Skeletal muscle satellite cell (primary cell): ENCODE measurements around the gene UNC5A.

Experiments used
- H3K27me3 ChIP-seq: 2 replicates; pipeline ENCODE4 v1.7.0; 2013; ENCODE audit warnings: low read length; ENCODE audit not compliant: control insufficient read depth, insufficient read depth
- H3K36me3 ChIP-seq: 2 replicates; pipeline ENCODE4 v1.7.0; 2013; ENCODE audit warnings: mild to moderate bottlenecking, control low read depth, low read length; ENCODE audit not compliant: insufficient read depth
- H3K4me1 ChIP-seq: 2 replicates; pipeline ENCODE4 v1.7.0; 2013; ENCODE audit warnings: low read length; ENCODE audit not compliant: control insufficient read depth, insufficient read depth
- H3K4me2 ChIP-seq: 2 replicates; pipeline ENCODE4 v1.7.0; 2013; ENCODE audit warnings: mild to moderate bottlenecking, low read length
- H3K4me3 ChIP-seq: 2 replicates; pipeline ENCODE4 v1.7.0; 2013; ENCODE audit warnings: low read length
- H3K9ac ChIP-seq: 2 replicates; pipeline ENCODE4 v1.7.0; 2013; ENCODE audit warnings: mild to moderate bottlenecking, low read depth, low read length, moderate library complexity
- H3K9me3 ChIP-seq: replicated peaks from 2 replicates; pipeline ENCODE4 v1.7.0; 2013; ENCODE audit warnings: mild to moderate bottlenecking, control low read depth, low read length

Gene UNC5A

DNA sequence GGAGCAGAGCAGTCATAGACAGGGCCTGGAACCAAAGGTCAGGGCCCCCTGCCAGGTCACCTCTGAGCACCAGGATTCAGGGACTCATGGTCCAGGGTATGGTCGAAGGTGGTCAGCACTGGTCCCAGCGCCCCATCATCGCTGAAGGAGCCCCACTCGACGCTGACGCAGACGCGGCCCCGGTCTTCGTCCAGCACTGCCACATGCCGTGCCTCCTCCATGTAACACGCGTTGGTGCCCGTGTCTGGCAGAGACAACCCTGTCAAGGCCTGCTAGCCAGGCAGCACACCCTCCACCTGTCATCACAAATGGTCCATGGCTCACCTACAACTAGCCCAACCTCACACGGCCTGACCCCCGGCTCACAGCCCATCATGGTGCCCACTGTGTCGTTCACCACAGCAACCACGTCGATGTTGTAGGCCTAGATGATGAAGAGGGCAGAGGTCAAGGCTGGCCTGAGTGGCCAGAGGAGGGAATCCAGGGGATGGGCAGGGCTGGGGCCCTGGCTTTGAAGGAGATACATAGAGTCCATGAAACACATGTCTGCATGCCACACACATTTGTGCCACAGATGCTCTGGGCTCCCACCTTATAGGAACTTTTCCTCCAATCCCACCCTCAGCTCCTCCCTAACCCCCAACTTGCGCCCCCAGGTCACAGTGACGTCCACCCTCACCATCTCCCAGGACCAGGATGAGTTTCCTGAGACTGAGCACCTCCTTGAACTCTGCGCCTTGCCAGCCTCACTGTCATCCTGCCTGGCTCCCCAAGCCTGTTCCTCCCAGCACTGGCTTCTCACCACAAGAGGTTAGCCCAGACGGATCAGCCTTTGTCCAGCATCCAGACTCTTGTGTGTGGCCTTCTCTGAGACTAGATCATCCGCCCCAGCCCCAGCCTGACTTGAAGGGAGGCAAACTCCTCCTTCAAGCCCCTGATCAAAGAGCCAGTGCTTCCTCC lies 79.2 kb downstream of the UNC5A start:
- H3K4me1 ChIP-seq: no peaks in the 10 kb centered on the region
- no peak overlapping the region for H3K9ac ChIP-seq
- no peak overlapping the region for H3K4me3 ChIP-seq

DNA sequence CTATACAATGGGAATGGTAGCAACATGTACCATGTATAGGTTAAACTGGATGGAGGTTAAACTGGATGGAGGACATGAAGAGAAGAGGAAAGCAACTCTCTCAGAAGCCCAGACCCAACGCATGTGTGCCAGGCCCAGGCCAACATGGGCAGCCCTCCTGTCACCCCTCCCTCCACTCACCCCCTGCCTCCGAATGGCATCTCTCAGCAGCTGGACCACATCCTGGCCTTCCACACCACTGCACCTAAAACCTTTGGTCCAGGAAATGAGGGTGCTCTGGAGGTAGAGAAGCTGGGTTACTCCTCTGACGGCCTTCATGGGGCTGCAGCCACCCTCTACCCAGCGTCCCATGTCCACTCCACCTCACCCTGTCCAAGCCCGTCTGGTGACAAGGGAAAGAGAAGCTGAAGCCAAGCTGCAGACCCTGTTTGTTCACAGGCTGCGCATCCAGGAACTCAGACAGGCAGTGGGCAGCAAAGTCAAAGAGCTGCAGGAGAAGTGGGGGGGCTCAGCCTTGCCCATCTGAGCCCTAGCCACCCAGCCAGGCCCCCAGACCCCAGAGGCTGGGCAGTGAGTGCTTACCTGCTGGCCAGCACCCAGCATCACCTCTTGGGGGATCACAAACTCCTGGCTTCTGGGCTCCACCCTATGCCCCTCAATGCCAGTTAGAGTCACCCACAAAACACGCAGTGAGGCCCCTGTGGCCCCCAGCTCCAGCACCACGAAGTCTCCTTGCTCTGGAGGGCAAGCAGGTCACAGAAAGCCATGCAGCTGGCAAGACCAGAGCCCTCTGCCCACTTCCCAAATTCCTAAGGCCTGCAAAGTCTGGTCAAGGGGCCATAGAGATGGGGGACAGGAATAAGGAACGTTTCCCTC lies 80.3 kb downstream of the UNC5A start:
- no peak overlapping the region for H3K4me2 ChIP-seq
- H3K27me3 ChIP-seq: peaks cover 30% of the 10 kb centered on the region
- no peak overlapping the region for H3K9ac ChIP-seq
- no peaks in the 10 kb centered on the region for H3K9me3 ChIP-seq
- H3K4me3 ChIP-seq: no peak overlapping the region
- H3K36me3 ChIP-seq: no peaks in the 10 kb centered on the region
- H3K4me1 ChIP-seq: no peaks in the 10 kb centered on the region

More for the DNA sequence above, 79.2 kb downstream of the UNC5A start:
- Histone ChIP-seq H3K36me3 (no peaks in the 10 kb centered on the region), H3K4me2 (no peak overlapping the region), H3K27me3 (peaks cover 34% of the 10 kb centered on the region), H3K9me3 (no peaks in the 10 kb centered on the region)

DNA sequence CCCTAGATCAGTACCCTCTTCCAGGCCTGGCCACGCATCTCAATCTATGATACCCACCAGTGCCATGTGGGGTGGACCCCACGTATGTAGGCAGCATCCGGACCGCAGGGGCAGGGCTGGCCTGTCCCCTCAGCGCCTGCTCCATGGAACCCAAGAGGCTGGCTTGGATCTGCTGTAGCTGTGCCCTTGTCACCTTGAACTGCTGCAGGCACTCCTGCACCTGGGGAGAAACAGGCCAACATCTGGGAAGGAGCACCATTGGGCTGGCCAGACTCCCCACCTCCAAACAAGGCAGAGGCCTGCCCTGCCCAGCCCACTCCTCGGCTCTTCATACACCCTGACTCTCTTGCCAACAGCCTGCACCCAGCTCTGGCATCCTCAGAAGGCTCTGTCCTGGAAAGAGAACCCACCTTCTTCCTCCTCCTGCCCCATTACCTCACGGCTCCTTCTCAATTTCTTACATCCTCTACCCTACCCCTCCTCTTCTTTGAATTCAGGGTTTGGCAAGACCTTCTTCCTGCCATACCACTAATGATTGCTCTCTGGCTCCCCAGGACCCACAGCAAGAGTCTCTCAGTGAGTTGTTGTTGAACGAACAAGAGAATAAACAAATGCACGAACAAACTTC lies 81.1 kb downstream of the UNC5A start:
- no peak overlapping the region for H3K9ac ChIP-seq
- no peaks in the 10 kb centered on the region for H3K4me1 ChIP-seq
- H3K4me2 ChIP-seq: no peak overlapping the region
- H3K36me3 ChIP-seq: no peaks in the 10 kb centered on the region
- no peak overlapping the region for H3K4me3 ChIP-seq
- H3K9me3 ChIP-seq: no peaks in the 10 kb centered on the region
- H3K27me3 ChIP-seq: peaks cover 33% of the 10 kb centered on the region

DNA sequence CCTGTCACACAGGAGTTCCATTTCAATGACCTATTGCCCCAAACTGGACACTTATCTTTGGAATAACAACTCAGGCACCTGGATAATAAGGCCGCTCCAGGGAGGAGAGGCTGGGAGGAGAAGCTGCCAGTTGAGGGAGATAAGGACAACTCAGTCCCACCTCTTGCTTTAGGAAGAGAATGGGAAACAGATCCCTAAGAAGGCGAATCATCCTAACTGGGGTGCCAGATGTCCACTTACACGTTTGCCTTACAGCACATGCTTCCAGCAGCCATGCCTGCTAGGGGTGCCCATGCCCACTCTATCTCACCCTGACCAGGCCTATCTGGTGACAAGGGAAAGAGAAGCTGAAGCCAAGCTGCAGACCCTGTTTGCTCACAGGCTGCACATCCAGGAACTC lies 82.3 kb downstream of the UNC5A start:
- H3K4me1 ChIP-seq: no peaks in the 10 kb centered on the region
- H3K36me3 ChIP-seq: no peaks in the 10 kb centered on the region
- no peak overlapping the region for H3K4me2 ChIP-seq
- no peaks in the 10 kb centered on the region for H3K9me3 ChIP-seq
- H3K4me3 ChIP-seq: no peak overlapping the region
- no peak overlapping the region for H3K9ac ChIP-seq
- peaks cover 35% of the 10 kb centered on the region for H3K27me3 ChIP-seq

DNA sequence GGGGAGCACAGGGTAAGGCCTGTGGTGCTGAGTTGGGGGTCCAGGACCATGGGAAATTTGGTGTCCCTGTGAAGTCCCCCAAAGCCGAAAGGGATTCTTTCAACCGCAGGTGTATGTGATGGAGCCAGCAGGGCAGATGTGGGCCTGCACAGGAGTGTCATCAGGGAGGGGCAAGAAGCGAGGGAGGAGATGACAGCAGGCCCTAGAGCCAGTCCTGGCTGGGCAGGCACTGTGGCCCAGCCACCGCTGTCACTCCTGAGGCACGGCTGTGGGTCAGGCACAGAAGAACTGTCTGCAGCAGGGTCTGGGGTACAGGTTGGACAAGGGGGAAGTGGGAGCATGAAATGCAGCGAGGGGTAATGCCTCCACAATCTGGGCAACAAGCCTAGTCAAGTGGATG lies 83.9 kb downstream of the UNC5A start:
- no peak overlapping the region for H3K4me3 ChIP-seq
- no peak overlapping the region for H3K9ac ChIP-seq
- H3K27me3 ChIP-seq: peaks cover 35% of the 10 kb centered on the region
- no peak overlapping the region for H3K4me2 ChIP-seq
- H3K9me3 ChIP-seq: no peaks in the 10 kb centered on the region
- H3K36me3 ChIP-seq: no peaks in the 10 kb centered on the region
- no peaks in the 10 kb centered on the region for H3K4me1 ChIP-seq

DNA sequence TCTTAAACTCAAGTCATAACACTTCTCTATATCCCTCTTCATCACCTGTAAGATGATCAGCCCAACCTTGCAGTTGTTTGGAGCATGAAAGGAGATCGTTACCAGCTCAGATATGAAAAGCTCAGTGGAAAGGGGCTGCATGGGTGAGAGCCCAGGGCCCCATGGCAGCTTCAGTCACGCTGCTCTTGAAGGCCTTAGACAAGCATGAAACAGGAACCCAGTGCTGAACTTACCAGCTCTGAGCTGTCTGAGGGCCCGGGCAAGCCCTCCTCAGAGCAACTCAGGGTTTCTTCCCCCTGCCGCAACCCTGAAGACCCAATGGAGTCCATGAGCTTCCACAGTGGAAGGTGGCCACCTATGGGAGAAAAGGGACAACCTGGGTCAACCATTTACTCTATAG lies 85.5 kb downstream of the UNC5A start:
- no peaks in the 10 kb centered on the region for H3K9me3 ChIP-seq
- H3K9ac ChIP-seq: no peak overlapping the region
- H3K4me3 ChIP-seq: no peak overlapping the region
- peaks cover 34% of the 10 kb centered on the region for H3K27me3 ChIP-seq
- H3K4me1 ChIP-seq: no peaks in the 10 kb centered on the region
- H3K4me2 ChIP-seq: no peak overlapping the region
- no peaks in the 10 kb centered on the region for H3K36me3 ChIP-seq

DNA sequence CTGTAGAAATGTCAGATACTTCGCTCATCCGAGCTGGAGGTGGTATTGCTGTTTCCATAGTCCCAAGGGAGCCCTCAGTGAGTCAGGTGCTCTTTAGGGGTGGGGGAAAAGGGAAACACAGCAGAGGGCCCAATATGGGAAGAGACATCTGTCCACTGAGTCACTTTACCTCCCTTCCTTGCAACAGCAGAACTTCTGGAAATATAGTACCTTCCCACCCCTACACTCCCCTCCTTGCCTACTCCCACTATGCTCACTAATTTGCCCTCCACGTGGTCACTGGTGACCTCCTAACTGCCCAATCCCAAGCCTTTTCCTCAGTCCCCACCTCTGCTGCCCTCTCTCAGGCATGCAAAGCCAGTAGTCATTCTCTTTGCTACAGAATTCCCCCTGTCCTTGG lies 86.9 kb downstream of the UNC5A start:
- Histone ChIP-seq H3K36me3 (peaks cover 6% of the 10 kb centered on the region), H3K9ac (no peak overlapping the region), H3K27me3 (peaks cover 20% of the 10 kb centered on the region), H3K9me3 (no peaks in the 10 kb centered on the region), H3K4me3 (no peak overlapping the region), H3K4me2 (no peak overlapping the region), H3K4me1 (no peaks in the 10 kb centered on the region)

DNA sequence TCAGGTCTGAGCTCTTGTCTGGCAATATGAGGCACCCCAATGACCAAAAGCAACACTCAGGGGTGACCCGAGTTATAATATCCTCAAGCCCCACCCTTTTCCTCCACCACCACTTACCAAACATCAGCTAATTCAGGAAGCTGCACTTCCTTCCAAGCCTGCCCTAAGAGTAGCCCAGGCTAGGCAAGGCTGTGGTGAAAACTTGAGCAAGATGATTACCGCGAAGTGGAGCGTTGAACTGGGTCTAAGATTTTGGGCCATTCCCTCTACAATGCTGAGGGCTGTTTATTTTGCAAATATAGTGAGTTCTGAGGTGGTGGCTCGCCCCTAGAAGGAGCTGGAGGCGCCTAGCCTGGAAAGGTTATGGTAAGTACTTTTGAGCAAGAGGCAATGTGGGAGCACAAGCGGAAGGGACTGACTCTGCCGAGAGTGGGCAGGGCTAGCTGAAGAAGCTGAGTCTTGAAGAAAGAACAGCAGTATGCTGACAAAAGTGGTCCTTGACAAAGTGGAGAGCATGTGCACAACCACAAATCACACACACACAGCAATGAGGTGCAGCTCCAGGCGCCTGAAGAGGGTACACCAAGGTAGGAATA lies 89.0 kb downstream of the UNC5A start, which contains the start of gene HK3:
TSS of gene HK3 (minus strand) at position 51 of the 596 bp plus-strand sequence. CDS start 3,187 bp downstream, outside the sequence.
- peaks cover 4% of the 10 kb centered on the region for H3K27me3 ChIP-seq
- no peak within 1 kb of the TSS for H3K4me2 ChIP-seq
- H3K9me3 ChIP-seq: no peaks in the 10 kb centered on the region
- no peaks in the 10 kb centered on the region for H3K4me1 ChIP-seq
- peaks cover 28% of the 10 kb centered on the region for H3K36me3 ChIP-seq
- no peak within 1 kb of the TSS for H3K9ac ChIP-seq
- no peak within 1 kb of the TSS for H3K4me3 ChIP-seq

DNA sequence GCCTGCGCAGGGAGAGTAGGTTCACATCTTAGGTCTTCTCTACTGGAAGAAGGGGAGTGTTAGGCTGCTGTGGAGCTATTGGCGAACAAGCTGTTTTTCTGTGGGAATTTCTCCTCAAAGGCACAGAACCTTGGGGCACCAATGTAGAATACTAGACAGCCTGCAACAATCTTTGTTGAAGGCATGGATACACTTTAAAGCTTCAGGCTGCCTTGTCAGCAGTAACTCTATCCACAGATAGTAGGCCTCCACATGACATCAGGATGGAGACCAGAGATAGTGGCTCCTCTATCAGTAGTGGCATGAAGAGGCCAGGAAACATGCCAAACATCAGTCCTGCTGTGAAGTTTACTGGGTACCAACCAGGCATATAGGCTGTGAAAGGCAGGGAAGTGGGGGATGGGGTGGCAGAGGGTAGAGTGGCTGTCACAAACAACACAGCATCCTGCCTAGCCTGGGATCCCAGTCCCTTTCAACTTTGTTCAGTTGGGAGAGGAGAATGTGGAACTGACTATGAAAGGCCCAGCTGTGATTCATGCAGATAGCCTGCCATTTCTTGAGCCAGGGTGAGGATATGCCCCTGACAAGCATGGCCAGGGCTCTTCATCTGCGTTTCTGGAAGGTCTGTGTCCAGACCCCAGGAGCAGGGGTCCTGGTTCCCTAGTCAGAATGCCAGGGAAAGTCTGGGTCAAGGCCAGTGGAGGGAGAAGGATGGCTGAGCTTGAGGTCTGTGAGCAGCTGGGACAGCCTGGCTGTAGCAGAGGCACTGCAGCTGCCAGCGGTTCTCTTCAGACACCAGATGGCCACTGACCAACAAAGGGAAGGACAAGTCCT lies 89.8 kb downstream of the UNC5A start:
- no peak overlapping the region for H3K9ac ChIP-seq
- no peaks in the 10 kb centered on the region for H3K4me1 ChIP-seq

DNA sequence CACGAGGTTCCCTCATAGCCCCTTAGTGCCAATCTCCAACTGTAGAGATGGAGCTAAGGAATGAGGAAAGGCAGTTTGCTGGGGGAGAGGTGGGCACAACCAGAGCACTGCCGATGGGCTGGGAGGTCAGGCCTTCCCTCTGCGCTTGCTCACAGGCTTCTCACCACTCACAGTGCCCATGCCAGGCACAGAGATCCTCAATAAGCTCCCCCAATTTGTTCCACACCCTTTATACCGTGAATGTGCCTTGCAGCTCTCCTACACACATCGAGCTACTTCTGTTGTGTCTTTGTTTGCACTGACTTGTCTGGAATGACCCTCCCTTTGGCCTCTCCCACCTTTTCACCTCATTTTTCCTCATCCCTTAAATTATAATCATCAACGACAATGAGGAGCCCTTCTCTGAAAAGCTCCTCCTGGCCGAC lies 90.4 kb downstream of the UNC5A start:
- Histone ChIP-seq H3K4me2 (no peak overlapping the region), H3K36me3 (peaks cover 42% of the 10 kb centered on the region), H3K4me1 (no peaks in the 10 kb centered on the region), H3K27me3 (peaks cover 4% of the 10 kb centered on the region), H3K4me3 (no peak overlapping the region), H3K9ac (no peak overlapping the region), H3K9me3 (no peaks in the 10 kb centered on the region)

More for the DNA sequence above, 89.8 kb downstream of the UNC5A start:
- H3K36me3 ChIP-seq: peaks cover 35% of the 10 kb centered on the region
- no peaks in the 10 kb centered on the region for H3K9me3 ChIP-seq
- no peak overlapping the region for H3K4me3 ChIP-seq
- no peak overlapping the region for H3K4me2 ChIP-seq
- peaks cover 4% of the 10 kb centered on the region for H3K27me3 ChIP-seq
